GM21423 (cell line): ENCODE data around the gene CCDC40.

Experiments used
- ATAC-seq: cut with Tn5 transposase; IDR thresholded peaks from one replicate; pipeline ENCODE4 v1.9.1; 2021; ENCODE audit warnings: mild to moderate bottlenecking, moderate library complexity; ENCODE audit not compliant: unreplicated experiment

CCDC40 gene

GRCh38 chr17:80129006-80129565, 92.6 kb downstream of the CCDC40 start:
- no peak for ATAC-seq

- no peak for ATAC-seq
Observed at GRCh38 chr17:80130992-80131391, 94.5 kb downstream of the CCDC40 start.

GRCh38 chr17:80132906-80133625, 96.6 kb downstream of the CCDC40 start:
- ATAC-seq, result no peak

- no peak for ATAC-seq
Observed at GRCh38 chr17:80133626-80133970, 97.2 kb downstream of the CCDC40 start.

- ATAC-seq, result no peak
Observed at GRCh38 chr17:80137131-80137530, 100.7 kb downstream of the CCDC40 start.

GRCh38 chr17:80138856-80139426, 102.5 kb downstream of the CCDC40 start:
- ATAC-seq, result no peak

GRCh38 chr17:80141463-80142165, 105.2 kb downstream of the CCDC40 start:
- no peak for ATAC-seq

GRCh38 chr17:80142929-80143328, 106.5 kb downstream of the CCDC40 start:
- ATAC-seq, result no peak

- no peak for ATAC-seq
Observed at GRCh38 chr17:80145076-80146075, 108.9 kb downstream of the CCDC40 start.

- peak; percentile 26 for ATAC-seq
Observed at GRCh38 chr17:80146121-80147034, 109.9 kb downstream of the CCDC40 start.

GRCh38 chr17:80147035-80147822, 110.8 kb downstream of the CCDC40 start, which contains the start of gene EIF4A3:
TSS of gene EIF4A3 (minus strand) at chr17:80147128. CDS start at chr17:80146961, 167 bp downstream.
- peak; percentile 78 for ATAC-seq
